Activated T-cell treated with anti-CD3 and anti-CD28 coated beads, Interleukin-2, amount 50 U/mL, for 72 hours (primary cell): ENCODE results near the gene THRB. TPM values are rescaled to one million over a fixed set of nuclear protein-coding genes. Genes with fewer than 3 reads are reported as not detected.

ENCODE experiments used
- ATAC-seq, 2 donors: fragments of 150-1000 bp; cut with Tn5 transposase; replicated peaks in 1 of 2; 2 replicates each; pipeline ENCODE4 v1.10.0; 2021; ENCODE audit warnings: moderate library complexity in 2 of 2, mild to moderate bottlenecking in 1 of 2
- DNase-seq, 2 donors: peaks; one replicate each; pipeline ENCODE4 v3.0.0; 2021 to 2022; ENCODE audit warnings: mixed read lengths in 1 of 2
- H3K27ac Mint-ChIP-seq: one replicate; pipeline ENCODE4 v1.8.0; 2022; ENCODE audit warnings: mild to moderate bottlenecking, moderate library complexity, mixed read lengths
- H3K27me3 Mint-ChIP-seq: one replicate; pipeline ENCODE4 v1.8.0; 2022; ENCODE audit warnings: low read depth, mixed read lengths
- H3K36me3 Mint-ChIP-seq, 2 donors: one replicate each; pipeline ENCODE4 v1.8.0; 2022; ENCODE audit warnings: mixed read lengths in 2 of 2, mild to moderate bottlenecking in 1 of 2; ENCODE audit not compliant: insufficient read depth in 2 of 2
- H3K4me1 Mint-ChIP-seq: one replicate; pipeline ENCODE4 v1.8.0; 2022; ENCODE audit warnings: low read depth, mixed read lengths
- H3K4me3 Mint-ChIP-seq, 2 donors: one replicate each; pipeline ENCODE4 v1.8.0; 2022; ENCODE audit warnings: mild to moderate bottlenecking in 2 of 2, mixed read lengths in 2 of 2, moderate library complexity in 2 of 2
- H3K9me3 Mint-ChIP-seq, 2 donors: one replicate each; pipeline ENCODE4 v1.8.0; 2022; ENCODE audit warnings: mixed read lengths in 2 of 2
- total RNA-seq, 2 donors: library from RNA; stranded (reverse); gene quantifications; one replicate each; pipeline ENCODE4 v1.2.3, GENCODE V29; 2022

The THRB gene
- total RNA-seq, 2 donors from 2014 or later, result not detected

DNA sequence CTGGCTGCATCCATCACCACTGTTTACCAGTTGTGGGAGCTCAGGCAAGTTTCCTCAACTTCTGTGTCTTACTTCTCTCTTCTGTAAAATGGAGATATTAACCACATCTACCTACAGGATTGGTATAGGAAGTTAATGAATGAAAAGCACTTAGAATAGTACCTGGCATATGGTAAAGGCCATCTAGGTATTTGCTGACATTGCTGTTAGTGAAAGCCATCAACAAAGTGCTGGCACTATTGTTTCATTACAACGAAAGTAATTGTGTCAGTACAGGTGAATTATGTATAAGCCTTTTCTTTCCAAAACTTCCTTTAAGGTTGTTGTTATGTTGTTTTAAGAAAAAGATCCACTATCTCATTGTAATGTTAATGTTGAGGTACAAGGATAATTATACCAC is 352.5 kb downstream of the THRB start:
- H3K4me1 Mint-ChIP-seq, result no peaks in the 10 kb centered on the region
- no peaks in the 10 kb centered on the region for H3K27me3 Mint-ChIP-seq
- ATAC-seq (no peak), DNase-seq (no peak)
- H3K9me3 Mint-ChIP-seq, result no peaks in the 10 kb centered on the region
- H3K4me3 Mint-ChIP-seq, result no peak overlapping the region
- no peaks in the 10 kb centered on the region for H3K36me3 Mint-ChIP-seq
- no peak overlapping the region for H3K27ac Mint-ChIP-seq

DNA sequence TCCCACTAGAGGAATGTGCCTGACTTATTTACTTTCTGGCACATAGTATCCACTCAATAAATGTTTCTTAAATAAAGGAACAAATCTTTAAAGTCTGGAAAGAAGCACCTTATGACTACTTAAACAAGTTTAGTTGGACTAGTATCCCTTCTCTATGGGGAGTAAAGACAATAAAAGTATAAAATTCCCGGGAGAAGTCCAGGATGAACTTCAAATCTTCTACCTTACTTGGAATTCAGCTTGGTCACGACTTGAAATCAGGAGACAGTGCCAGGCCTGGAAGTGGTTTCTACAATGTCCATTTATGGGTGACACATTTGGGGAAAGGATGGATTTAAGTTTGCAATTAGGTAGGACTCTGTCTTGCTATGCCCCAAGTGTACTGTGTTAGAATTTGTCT is 353.1 kb downstream of the THRB start:
- H3K27ac Mint-ChIP-seq, result no peak overlapping the region
- no peaks in the 10 kb centered on the region for H3K36me3 Mint-ChIP-seq
- no peaks in the 10 kb centered on the region for H3K9me3 Mint-ChIP-seq
- H3K27me3 Mint-ChIP-seq, result no peaks in the 10 kb centered on the region
- ATAC-seq (no peak), DNase-seq (no peak)
- H3K4me1 Mint-ChIP-seq, result no peaks in the 10 kb centered on the region
- H3K4me3 Mint-ChIP-seq, result no peak overlapping the region

DNA sequence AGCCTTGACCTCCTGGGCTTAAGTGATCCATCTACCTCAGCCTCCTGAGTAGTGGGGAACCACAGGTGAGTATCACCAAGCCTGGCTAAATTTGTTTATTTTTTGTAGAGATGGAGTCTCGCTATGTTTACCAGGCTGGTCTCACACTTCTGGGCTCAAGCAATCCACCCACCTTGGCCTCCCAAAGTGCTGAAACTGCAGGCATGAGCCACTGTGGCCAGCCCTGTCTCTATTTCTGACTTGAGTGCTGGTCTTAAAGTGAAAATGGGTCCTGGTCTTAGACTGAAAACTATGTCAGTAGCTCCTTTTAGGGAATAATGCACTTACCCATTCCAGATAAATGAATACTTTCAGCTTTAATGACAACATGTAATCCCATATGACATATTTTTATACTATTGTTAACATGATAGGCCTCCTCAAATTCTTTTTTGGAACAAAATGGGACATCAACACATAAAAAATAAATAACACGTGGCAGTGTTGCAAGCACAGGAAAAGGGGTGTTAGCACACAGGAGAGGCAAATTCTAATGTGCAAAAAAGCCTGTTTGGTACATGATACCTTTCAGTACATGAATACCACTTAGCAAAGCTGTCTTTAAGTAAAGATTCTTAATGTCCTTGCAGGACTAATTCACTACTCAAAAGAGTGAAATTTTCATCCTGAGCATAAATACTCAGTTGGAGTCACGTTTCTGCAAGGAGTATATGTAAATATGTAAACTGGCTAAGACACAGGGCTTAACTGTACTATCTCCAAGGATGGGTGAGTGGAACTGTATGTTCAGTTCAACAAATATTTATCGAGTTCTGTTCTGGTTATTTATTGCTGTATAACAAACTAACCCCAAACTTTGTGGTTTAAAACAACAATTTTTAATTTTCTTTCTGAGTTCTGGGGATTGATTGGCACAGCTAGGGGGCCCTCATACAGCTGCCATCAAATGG is 354.9 kb downstream of the THRB start:
- DNase-seq, result no peak
- Mint-ChIP-seq H3K4me1 (no peaks in the 10 kb centered on the region), H3K27ac (no peak overlapping the region), H3K27me3 (no peaks in the 10 kb centered on the region), H3K36me3 (no peaks in the 10 kb centered on the region), H3K4me3 (no peak overlapping the region), H3K9me3 (no peaks in the 10 kb centered on the region)
- no peak for ATAC-seq

DNA sequence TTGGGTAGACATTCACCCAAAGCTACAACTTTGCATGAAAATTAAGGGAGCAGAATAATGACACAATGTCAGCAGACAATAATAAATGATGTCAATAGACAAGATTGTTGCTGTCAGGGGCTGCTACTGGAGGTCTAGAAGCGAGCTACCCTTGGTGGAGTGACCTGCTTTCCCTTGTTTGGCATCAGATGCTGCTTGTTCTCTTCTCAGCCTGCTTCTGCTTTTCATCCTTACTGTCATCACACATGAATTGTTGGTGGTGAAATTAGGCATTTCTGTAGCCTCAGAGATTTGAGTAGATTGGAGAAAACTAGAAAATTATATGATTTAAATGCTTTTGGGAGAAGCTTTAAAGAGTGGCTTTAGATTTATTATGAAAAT is 355.8 kb downstream of the THRB start:
- no peak for ATAC-seq

DNA sequence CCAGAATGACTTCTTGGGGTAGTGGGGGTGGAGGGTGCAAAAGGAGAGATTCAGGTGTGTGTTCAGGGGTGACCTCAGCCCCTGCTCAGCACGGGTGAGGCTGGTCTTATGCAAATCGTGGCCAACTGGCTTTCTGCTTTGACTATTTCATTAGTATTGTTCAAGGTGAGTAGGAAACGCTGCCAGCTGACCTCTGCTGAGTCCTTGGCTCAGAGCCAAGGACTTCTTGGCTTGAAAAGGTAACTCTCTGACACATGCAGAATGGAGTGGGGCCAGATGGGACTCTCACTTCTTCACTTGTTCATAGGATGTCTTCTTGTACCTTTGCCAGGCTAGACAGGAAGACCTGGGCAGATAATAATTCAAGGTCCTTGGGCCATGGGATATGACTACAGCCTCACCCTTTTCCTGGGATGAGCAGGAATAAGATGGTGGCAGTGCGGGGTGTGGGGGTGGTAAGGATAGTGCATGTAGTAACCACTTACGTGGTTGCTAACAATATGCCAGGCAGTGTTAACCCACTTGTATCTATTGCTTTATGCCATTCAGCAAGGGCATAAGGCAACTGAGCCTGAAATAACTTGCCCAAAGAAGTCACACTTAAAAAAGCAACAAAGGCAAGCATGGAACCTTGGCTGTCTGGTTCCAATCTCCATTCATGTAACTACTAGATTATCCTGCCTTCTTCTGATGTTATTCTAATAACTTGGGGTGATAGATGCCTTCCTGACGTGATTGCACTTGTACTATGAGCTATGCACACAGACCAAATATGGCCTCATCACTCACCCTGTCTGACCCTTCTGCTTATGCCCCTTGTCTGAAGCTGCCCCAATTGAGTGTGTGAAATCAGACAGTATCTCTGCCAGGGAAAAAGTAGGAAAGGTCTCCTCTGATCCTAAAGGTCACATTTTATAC is 356.4 kb downstream of the THRB start:
- no peaks in the 10 kb centered on the region for H3K36me3 Mint-ChIP-seq
- no peaks in the 10 kb centered on the region for H3K9me3 Mint-ChIP-seq
- no peak overlapping the region for H3K27ac Mint-ChIP-seq
- H3K4me1 Mint-ChIP-seq, result no peaks in the 10 kb centered on the region
- H3K27me3 Mint-ChIP-seq, result no peaks in the 10 kb centered on the region
- H3K4me3 Mint-ChIP-seq, result no peak overlapping the region
- DNase-seq (no peak), ATAC-seq (no peak)

More for the DNA sequence above, 355.8 kb downstream of the THRB start:
- no peaks in the 10 kb centered on the region for H3K27me3 Mint-ChIP-seq
- H3K4me1 Mint-ChIP-seq, result no peaks in the 10 kb centered on the region
- H3K9me3 Mint-ChIP-seq, result no peaks in the 10 kb centered on the region
- no peaks in the 10 kb centered on the region for H3K36me3 Mint-ChIP-seq
- H3K4me3 Mint-ChIP-seq, result no peak overlapping the region
- DNase-seq, result no peak
- H3K27ac Mint-ChIP-seq, result no peak overlapping the region

DNA sequence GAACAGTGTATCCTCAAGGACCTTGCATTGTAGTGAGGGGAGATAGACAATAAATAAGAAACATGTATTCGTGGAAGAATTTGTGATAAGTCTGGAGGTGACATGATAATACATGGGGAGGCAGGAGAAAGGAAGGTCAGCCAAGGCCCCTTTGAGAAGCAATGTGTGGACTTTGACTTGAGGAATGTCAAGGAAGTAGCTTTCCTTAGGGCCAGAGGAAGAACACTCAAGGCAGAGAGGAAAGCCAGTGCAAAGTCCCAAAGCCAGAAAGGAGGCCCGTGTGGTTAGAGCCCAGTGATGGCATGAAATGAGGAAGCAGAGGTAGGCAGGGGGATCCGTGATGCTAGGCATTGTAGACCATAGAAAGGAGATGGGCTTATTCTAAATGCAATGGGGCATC is 357.3 kb downstream of the THRB start:
- no peak overlapping the region for H3K27ac Mint-ChIP-seq
- no peaks in the 10 kb centered on the region for H3K9me3 Mint-ChIP-seq
- H3K4me1 Mint-ChIP-seq, result no peaks in the 10 kb centered on the region
- ATAC-seq (no peak), DNase-seq (no peak)
- H3K4me3 Mint-ChIP-seq, result no peak overlapping the region
- H3K36me3 Mint-ChIP-seq, result no peaks in the 10 kb centered on the region
- H3K27me3 Mint-ChIP-seq, result no peaks in the 10 kb centered on the region

DNA sequence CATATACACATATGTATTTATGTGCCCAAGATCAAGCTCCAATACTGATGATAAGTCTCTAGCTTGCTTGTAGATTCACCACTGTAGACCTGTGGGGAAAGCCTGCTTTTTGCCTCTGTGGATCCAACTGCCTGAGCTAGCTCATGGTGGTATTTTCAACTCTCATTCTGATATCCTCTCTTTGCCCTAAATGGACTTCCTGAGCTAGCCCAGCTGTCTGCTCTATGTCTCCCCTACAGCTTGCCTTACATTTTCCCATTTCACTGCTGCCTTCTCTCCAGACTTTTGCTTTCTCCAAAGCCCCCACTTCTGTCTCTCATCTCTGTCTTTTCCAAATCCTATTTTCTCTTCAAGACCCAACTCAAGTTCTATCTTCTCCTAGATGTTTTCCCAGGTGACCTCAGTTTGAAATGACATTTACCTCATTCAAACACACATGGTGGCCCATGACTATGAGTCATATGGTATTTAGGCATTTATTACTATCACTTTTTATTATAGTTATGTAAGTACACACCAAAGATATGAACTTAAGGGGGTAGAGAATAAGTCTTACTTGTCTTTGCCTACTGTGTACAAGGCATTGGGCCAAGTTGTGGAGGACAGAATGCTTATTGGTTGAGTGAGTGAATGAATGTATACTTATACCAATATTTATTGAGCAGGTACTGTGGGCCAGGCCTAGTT is 357.9 kb downstream of the THRB start:
- Mint-ChIP-seq H3K4me1 (no peaks in the 10 kb centered on the region), H3K9me3 (no peaks in the 10 kb centered on the region), H3K4me3 (no peak overlapping the region), H3K36me3 (no peaks in the 10 kb centered on the region), H3K27me3 (no peaks in the 10 kb centered on the region), H3K27ac (no peak overlapping the region)
- ATAC-seq (no peak), DNase-seq (no peak)

DNA sequence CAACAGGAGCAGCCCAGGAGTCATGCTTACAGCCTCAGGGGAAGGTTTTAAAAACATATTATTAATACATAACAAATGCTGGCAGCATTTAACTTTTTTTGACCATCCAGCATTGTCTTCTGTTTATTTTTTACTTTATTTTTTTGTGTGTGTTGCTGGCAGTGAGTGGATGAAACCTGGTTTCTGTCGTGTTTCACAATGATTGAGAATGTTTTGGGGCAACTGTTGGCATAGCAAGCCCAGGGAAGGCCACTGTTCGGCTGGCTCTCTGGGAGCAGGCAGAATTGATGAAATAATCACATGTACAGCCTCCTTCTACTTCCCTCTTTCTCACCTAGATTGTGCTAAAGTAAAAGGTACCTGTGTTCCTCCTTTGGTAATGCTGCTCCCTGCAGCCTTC is 359.4 kb downstream of the THRB start:
- no peaks in the 10 kb centered on the region for H3K36me3 Mint-ChIP-seq
- H3K27ac Mint-ChIP-seq, result no peak overlapping the region
- no peaks in the 10 kb centered on the region for H3K9me3 Mint-ChIP-seq
- H3K27me3 Mint-ChIP-seq, result no peaks in the 10 kb centered on the region
- DNase-seq, result no peak
- no peak overlapping the region for H3K4me3 Mint-ChIP-seq
- H3K4me1 Mint-ChIP-seq, result no peaks in the 10 kb centered on the region
- no peak for ATAC-seq

DNA sequence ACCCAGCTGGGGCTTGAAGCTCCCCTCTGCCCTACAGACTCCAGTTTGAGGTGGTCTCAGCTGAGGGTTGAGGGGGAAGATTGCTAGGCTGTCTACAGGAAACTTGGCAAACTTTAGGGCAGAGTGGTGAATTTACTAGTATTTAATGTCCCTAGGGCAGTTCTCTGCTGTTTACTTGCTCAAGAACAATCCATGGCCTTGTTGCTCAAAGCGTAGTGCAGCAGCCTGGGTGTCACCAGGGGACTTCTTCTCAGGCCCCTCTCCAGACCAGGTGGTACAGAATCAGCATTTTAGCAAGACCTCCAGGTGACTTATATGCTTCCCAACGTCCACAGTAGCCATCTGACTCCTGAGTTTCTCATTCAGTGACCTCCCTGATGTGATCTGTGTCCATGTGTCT is 360.7 kb downstream of the THRB start:
- ATAC-seq (no peak), DNase-seq (no peak)
- Mint-ChIP-seq H3K9me3 (no peaks in the 10 kb centered on the region), H3K4me3 (no peak overlapping the region), H3K4me1 (no peaks in the 10 kb centered on the region), H3K27me3 (no peaks in the 10 kb centered on the region), H3K27ac (no peak overlapping the region), H3K36me3 (no peaks in the 10 kb centered on the region)

DNA sequence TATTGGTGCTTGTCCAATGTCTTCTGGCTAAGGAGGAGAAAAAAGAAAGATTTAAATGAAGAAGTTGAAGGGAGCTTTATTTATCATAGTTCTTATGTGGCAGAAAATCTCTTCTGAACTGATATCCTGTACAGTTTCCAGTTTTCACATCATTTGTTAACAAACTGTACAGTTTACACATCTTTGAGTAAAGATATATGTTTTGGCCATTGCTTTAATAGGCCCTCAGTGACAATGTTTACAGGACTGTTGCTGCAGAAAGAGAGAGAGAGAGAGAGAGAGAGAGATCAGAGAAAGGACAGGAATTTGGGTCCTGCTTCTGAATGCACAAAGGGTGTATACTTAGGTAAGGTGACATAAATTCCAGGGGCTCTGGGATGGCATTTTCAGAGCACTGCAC is 361.2 kb downstream of the THRB start:
- H3K27ac Mint-ChIP-seq, result no peak overlapping the region
- ATAC-seq, result no peak
- H3K27me3 Mint-ChIP-seq, result no peaks in the 10 kb centered on the region
- no peak overlapping the region for H3K4me3 Mint-ChIP-seq
- no peak for DNase-seq
- no peaks in the 10 kb centered on the region for H3K9me3 Mint-ChIP-seq
- no peaks in the 10 kb centered on the region for H3K4me1 Mint-ChIP-seq
- H3K36me3 Mint-ChIP-seq, result no peaks in the 10 kb centered on the region

DNA sequence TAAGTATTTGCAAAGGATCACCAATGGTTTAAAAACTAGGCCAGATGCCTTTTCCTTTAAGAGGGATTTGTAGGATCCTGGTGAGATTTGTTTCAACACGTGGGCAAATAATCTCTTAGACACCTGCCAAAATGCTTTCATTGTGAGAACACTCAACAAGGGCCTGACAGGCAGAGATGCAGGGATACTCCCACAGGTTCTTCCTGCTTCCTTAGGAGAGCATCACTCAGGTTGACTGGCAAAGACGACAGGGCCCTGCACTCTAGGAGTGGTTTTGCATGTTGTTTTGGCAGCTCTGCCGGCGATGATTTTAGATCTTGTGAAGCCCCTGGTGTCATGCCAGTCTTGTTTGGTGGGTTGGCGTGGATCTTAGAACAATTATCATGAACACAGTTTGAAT is 365.1 kb downstream of the THRB start:
- Mint-ChIP-seq H3K4me1 (no peaks in the 10 kb centered on the region), H3K9me3 (no peaks in the 10 kb centered on the region), H3K4me3 (no peak overlapping the region), H3K27me3 (no peaks in the 10 kb centered on the region), H3K36me3 (no peaks in the 10 kb centered on the region), H3K27ac (no peak overlapping the region)
- DNase-seq (no peak), ATAC-seq (no peak)

DNA sequence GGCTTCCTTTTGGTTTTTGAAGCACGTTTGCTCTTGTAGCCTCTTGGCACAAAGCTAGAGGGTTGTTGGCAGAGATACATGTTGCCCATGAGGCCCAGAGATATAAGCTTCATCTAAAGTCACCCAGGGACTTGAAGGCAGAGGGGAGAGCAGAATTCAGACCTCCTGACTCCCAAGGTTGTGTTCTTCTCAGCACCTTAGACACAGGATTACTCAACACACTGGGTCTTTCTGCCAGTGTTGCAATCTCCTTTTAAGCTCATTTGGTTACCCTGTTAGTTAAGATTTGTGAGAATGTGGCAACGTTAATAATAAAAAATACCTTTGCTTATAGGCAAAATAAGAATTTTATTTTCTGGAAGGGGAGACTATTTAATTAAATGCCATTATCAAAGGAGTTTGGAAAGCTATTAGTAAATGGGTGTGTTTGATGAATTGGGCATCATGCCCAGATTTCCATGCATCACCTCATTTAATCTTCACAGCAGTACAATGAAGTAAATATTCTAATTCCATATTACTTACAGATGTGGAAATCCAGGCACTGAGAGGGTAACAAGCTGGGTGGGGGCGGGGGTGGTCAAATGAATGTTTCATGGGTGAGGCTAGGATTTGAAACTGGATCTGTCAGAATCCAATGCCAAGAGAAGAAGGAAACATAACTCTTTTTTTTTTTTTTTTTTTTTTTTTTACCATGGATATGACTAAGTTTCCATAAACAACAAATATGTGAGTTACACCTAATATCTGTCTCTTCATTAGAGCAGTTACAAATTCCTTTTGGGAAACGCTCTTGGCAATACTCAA is 366.2 kb downstream of the THRB start:
- no peaks in the 10 kb centered on the region for H3K4me1 Mint-ChIP-seq
- DNase-seq (no peak), ATAC-seq (no peak)
- no peak overlapping the region for H3K4me3 Mint-ChIP-seq
- no peak overlapping the region for H3K27ac Mint-ChIP-seq
- no peaks in the 10 kb centered on the region for H3K27me3 Mint-ChIP-seq
- no peaks in the 10 kb centered on the region for H3K9me3 Mint-ChIP-seq
- H3K36me3 Mint-ChIP-seq, result no peaks in the 10 kb centered on the region
